Neural cell (in vitro differentiated cells): ENCODE results near the gene FRMD4A. TPM values are rescaled to one million over a fixed set of nuclear protein-coding genes. Genes with fewer than 3 reads are reported as not detected.

Experiments
- H2AFZ ChIP-seq: fragments of 200-600, 300-800 bp; sonication (generic), shearing (Covaris generic); 2 replicates; pipeline ENCODE4 v1.6.0; 2014; ENCODE audit warnings: low read depth, mild to moderate bottlenecking, antibody characterized with exemption, low read length, moderate library complexity
- H3F3A ChIP-seq: fragments of 200-600 bp; shearing (Covaris generic); 2 replicates; pipeline ENCODE4 v1.6.1; 2016; ENCODE audit warnings: mild to moderate bottlenecking, moderate library complexity, mixed read lengths, antibody characterized with exemption, low read length; ENCODE audit not compliant: insufficient read depth, poor library complexity, severe bottlenecking
- H3K27ac ChIP-seq: fragments of 200-600, 300-800 bp; sonication (generic), shearing (Covaris generic); 2 replicates; pipeline ENCODE4 v1.5.1; 2014; ENCODE audit warnings: mild to moderate bottlenecking, low read length, moderate library complexity
- H3K27me3 ChIP-seq: fragments of 300-800, 200-600 bp; sonication (generic), shearing (Covaris generic); 2 replicates; pipeline ENCODE4 v1.6.0; 2014; ENCODE audit warnings: mild to moderate bottlenecking, low read depth, low read length, moderate library complexity; ENCODE audit not compliant: insufficient read depth
- H3K36me3 ChIP-seq: fragments of 300-800, 200-600 bp; sonication (generic), shearing (Covaris generic); 2 replicates; pipeline ENCODE4 v1.5.1; 2014; ENCODE audit warnings: mild to moderate bottlenecking, antibody characterized with exemption, low read length, moderate library complexity; ENCODE audit not compliant: insufficient read depth
- H3K4me2 ChIP-seq: fragments of 300-800, 200-600 bp; sonication (generic), shearing (Covaris generic); 2 replicates; pipeline ENCODE4 v1.6.0; 2014; ENCODE audit warnings: mild to moderate bottlenecking, low read length
- H3K4me3 ChIP-seq: fragments of 300-800, 200-600 bp; sonication (generic), shearing (Covaris generic); 2 replicates; pipeline ENCODE4 v1.5.1; 2014; ENCODE audit warnings: mild to moderate bottlenecking, low read length, moderate library complexity
- H3K79me2 ChIP-seq: fragments of 200-600 bp; shearing (Covaris generic); replicated peaks from 2 replicates; pipeline ENCODE4 v1.6.0; 2014; ENCODE audit warnings: mild to moderate bottlenecking, low read length, moderate library complexity; ENCODE audit not compliant: insufficient read depth
- H3K9ac ChIP-seq: fragments of 300-800, 200-600 bp; sonication (generic), shearing (Covaris generic); 2 replicates; pipeline ENCODE4 v1.6.1; 2016; ENCODE audit warnings: mild to moderate bottlenecking, low read length, mixed read lengths
- H3K9me2 ChIP-seq: fragments of 200-600 bp; shearing (Covaris generic); 2 replicates; pipeline ENCODE4 v1.6.1; 2016; ENCODE audit warnings: mild to moderate bottlenecking, low read length, mixed read lengths; ENCODE audit not compliant: insufficient read depth
- H3K9me3 ChIP-seq: fragments of 200-600, 300-800 bp; sonication (generic), shearing (Covaris generic); 2 replicates; pipeline ENCODE4 v1.6.1; 2016; ENCODE audit warnings: mild to moderate bottlenecking, mixed run types, low read length, moderate library complexity, mixed read lengths
- H4K20me1 ChIP-seq: fragments of 200-600 bp; shearing (Covaris generic); 2 replicates; pipeline ENCODE4 v1.6.1; 2016; ENCODE audit warnings: mild to moderate bottlenecking, mixed run types; ENCODE audit not compliant: insufficient read depth
- EP300 ChIP-seq: fragments of 450-650 bp; conservative IDR thresholded peaks from 2 replicates; pipeline ENCODE4 v1.6.1; 2014; ENCODE audit warnings: antibody characterized with exemption, mild to moderate bottlenecking, moderate library complexity; ENCODE audit not compliant: poor library complexity, severe bottlenecking
- EZH2 ChIP-seq: fragments of 200-600, 300-800 bp; shearing (Covaris generic), sonication (generic); IDR thresholded peaks from 2 replicates; pipeline ENCODE4 v1.6.1; 2014; ENCODE audit warnings: antibody characterized with exemption, low read length, borderline replicate concordance, mild to moderate bottlenecking; ENCODE audit not compliant: insufficient read depth, poor library complexity, severe bottlenecking
- MXI1 ChIP-seq: fragments of 450-650 bp; conservative IDR thresholded peaks from 2 replicates; pipeline ENCODE4 v1.6.1; 2014; ENCODE audit warnings: antibody characterized with exemption, mild to moderate bottlenecking; ENCODE audit not compliant: poor library complexity, severe bottlenecking
- POLR2AphosphoS5 ChIP-seq: IDR thresholded peaks from 2 replicates; pipeline ENCODE4 v1.6.1; 2012
- RAD21 ChIP-seq: fragments of 450-650 bp; conservative IDR thresholded peaks from 2 replicates; pipeline ENCODE4 v1.6.1; 2014; ENCODE audit warnings: antibody characterized with exemption, mild to moderate bottlenecking, moderate library complexity
- SMC3 ChIP-seq: fragments of 450-650 bp; conservative IDR thresholded peaks from 2 replicates; pipeline ENCODE4 v1.6.1; 2014; ENCODE audit warnings: antibody characterized with exemption, mild to moderate bottlenecking, moderate library complexity; ENCODE audit not compliant: poor library complexity
- TAF1 ChIP-seq: IDR thresholded peaks from 2 replicates; pipeline ENCODE4 v1.6.1; 2012; ENCODE audit warnings: low read depth
- polyA plus RNA-seq: library from polyadenylated mRNA; depleted of rRNA; stranded (reverse); fragments of >200 nt; gene quantifications from 2 replicates; pipeline ENCODE4 v1.2.3, GENCODE V29; 2014
- small RNA-seq, 3 experiments: library from RNA; depleted of rRNA; stranded (forward); fragments of <200 nt; gene quantifications; one replicate each; pipeline ENCODE3, GENCODE V24; 2012
- TF ChIP-seq, protein P1 (sequence below): IDR thresholded peaks from 2 replicates; pipeline ENCODE4 v1.6.1; 2012; ENCODE audit warnings: borderline replicate concordance
- TF ChIP-seq, protein P2 (sequence below): fragments of 450-650 bp; IDR thresholded peaks from 2 replicates; pipeline ENCODE4 v1.5.1; 2014; ENCODE audit warnings: antibody characterized with exemption, mild to moderate bottlenecking, moderate library complexity; ENCODE audit not compliant: poor library complexity, severe bottlenecking

The FRMD4A gene
- polyA plus RNA-seq, 1 donor from 2014 or later = 36.5 TPM

DNA sequence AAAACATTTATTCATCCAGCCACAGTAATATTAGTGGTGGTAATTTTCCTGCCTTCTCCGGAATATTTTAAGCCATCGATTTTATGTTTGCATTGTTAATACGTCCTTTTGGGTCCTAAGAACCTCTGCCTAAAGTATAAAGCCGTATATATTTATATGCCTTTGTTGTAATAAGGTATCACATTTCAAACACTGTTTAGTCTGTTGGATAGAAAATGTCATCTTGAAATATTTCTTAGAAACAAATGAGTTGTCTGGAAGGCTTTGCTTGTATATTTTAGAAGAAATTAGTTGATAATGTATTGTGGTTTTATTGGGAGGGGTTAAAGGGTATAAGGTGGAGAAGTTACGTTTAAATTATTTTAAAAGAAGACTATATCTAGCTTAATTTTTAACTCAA, 732.8 kb downstream of the FRMD4A start:
- Histone ChIP-seq H3K9me3 (no peaks in the 10 kb centered on the region), H3K4me2 (no peak overlapping the region), H3K4me3 (no peak overlapping the region), H3K9me2 (no peaks in the 10 kb centered on the region), H3K27me3 (no peaks in the 10 kb centered on the region), H3F3A (no peaks in the 10 kb centered on the region), H2AFZ (no peak overlapping the region), H3K79me2 (peaks cover 13% of the 10 kb centered on the region), H4K20me1 (no peaks in the 10 kb centered on the region), H3K27ac (no peak overlapping the region), H3K36me3 (no peaks in the 10 kb centered on the region), H3K9ac (no peak overlapping the region)
- TF ChIP-seq EZH2 (no peak), RAD21 (no peak), TAF1 (no peak), EP300 (no peak), POLR2AphosphoS5 (no peak), SMC3 (no peak), MXI1 (no peak)
- TF ChIP-seq, protein P1, sequence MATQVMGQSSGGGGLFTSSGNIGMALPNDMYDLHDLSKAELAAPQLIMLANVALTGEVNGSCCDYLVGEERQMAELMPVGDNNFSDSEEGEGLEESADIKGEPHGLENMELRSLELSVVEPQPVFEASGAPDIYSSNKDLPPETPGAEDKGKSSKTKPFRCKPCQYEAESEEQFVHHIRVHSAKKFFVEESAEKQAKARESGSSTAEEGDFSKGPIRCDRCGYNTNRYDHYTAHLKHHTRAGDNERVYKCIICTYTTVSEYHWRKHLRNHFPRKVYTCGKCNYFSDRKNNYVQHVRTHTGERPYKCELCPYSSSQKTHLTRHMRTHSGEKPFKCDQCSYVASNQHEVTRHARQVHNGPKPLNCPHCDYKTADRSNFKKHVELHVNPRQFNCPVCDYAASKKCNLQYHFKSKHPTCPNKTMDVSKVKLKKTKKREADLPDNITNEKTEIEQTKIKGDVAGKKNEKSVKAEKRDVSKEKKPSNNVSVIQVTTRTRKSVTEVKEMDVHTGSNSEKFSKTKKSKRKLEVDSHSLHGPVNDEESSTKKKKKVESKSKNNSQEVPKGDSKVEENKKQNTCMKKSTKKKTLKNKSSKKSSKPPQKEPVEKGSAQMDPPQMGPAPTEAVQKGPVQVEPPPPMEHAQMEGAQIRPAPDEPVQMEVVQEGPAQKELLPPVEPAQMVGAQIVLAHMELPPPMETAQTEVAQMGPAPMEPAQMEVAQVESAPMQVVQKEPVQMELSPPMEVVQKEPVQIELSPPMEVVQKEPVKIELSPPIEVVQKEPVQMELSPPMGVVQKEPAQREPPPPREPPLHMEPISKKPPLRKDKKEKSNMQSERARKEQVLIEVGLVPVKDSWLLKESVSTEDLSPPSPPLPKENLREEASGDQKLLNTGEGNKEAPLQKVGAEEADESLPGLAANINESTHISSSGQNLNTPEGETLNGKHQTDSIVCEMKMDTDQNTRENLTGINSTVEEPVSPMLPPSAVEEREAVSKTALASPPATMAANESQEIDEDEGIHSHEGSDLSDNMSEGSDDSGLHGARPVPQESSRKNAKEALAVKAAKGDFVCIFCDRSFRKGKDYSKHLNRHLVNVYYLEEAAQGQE = no peak
- TF ChIP-seq, protein P2, sequence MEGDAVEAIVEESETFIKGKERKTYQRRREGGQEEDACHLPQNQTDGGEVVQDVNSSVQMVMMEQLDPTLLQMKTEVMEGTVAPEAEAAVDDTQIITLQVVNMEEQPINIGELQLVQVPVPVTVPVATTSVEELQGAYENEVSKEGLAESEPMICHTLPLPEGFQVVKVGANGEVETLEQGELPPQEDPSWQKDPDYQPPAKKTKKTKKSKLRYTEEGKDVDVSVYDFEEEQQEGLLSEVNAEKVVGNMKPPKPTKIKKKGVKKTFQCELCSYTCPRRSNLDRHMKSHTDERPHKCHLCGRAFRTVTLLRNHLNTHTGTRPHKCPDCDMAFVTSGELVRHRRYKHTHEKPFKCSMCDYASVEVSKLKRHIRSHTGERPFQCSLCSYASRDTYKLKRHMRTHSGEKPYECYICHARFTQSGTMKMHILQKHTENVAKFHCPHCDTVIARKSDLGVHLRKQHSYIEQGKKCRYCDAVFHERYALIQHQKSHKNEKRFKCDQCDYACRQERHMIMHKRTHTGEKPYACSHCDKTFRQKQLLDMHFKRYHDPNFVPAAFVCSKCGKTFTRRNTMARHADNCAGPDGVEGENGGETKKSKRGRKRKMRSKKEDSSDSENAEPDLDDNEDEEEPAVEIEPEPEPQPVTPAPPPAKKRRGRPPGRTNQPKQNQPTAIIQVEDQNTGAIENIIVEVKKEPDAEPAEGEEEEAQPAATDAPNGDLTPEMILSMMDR = no peak

DNA sequence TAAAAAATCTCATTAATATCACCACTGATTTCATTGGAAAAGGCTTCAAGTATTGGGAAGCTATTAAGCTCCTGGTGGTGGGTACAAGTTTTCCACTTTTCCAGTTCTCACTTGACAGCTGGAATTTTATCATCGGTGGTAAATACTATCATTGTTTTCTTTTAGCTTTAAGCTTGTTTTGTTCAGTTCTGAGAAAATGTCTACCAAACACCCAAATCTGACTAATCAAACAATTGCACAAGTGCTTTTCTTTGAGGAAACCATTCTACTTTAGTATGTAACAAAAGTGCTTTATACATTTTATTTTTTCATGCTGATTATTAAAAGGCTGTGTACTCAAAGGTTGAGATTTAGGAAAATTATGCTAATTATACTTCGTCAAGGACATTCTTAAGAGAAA, 736.1 kb downstream of the FRMD4A start:
- no peak overlapping the region for H3K4me2 ChIP-seq
- no peaks in the 10 kb centered on the region for H3K27me3 ChIP-seq
- no peak overlapping the region for H3K9ac ChIP-seq
- no peak overlapping the region for H3K4me3 ChIP-seq
- H2AFZ ChIP-seq = no peak overlapping the region
- no peak for TF ChIP-seq MXI1
- TF ChIP-seq EZH2 = no peak
- TF ChIP-seq RAD21 = no peak
- H4K20me1 ChIP-seq = no peaks in the 10 kb centered on the region
- H3K27ac ChIP-seq = no peak overlapping the region
- peaks cover 25% of the 10 kb centered on the region for H3K79me2 ChIP-seq
- H3K9me3 ChIP-seq = no peaks in the 10 kb centered on the region
- H3K9me2 ChIP-seq = no peaks in the 10 kb centered on the region
- H3F3A ChIP-seq = no peaks in the 10 kb centered on the region
- no peaks in the 10 kb centered on the region for H3K36me3 ChIP-seq

Small RNAs within 50 kb of the gene (small RNA-seq; reads per million reads assigned to genes)
- 0 to 0.16 (median 0.03) reads per million in 3 experiments for gene RNA5SP301
